ENCODE data around the gene MAP3K15.

The MAP3K15 gene

DNA sequence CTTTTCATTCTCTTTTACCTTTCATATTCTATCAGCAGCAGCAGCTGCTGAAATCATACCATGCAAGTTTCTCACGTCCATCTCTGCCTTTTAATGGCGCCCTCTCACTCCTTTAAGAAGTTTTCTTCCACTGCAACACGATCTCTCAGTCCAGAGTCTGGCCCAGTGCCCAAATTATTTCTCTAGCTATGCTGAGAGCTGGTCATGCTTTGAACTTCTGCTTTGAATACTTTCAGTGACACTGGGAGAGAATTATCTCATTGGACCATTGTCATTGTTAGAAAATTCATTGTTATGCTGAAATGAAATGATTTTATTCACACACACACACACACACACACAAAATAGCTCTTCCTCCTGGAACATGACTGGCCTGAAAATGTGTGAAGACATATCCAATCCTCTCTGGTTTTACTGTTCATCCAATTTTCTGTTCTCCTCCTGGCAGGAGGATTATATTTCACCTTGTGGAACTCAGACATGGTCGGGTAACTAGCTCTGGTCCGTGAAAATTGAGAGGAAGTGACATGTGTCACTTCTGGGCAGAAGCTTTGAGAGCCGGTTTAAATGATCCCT, 172.9 kb downstream of the MAP3K15 start:
- DNase-seq = peak; percentile 57

GRCh38 chrX:19334945-19335626, 180.2 kb downstream of the MAP3K15 start:
- peak; percentile 62 for DNase-seq

- no peak for DNase-seq
Observed at GRCh38 chrX:19332983-19333382, 182.3 kb downstream of the MAP3K15 start.

DNA sequence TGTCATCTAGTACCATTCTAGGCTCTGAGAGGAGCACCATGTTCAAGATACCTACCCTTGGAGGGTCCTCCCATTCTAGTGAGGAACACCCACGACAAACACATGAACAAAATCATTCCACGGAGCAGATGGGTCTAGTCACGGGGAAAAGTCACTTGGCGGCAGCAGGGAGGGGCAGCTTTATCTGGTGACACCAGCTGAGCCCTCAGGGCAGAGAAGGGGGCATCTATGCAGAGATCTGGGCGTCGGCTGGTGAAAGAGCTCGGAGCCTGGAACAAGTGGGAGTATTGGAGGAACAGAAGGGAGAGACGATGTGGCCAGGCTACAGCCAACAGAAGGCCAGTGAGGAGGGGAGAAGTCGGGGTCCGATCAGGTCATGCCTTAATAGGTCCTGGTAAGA, 183.5 kb downstream of the MAP3K15 start:
- no peak for DNase-seq

DNA sequence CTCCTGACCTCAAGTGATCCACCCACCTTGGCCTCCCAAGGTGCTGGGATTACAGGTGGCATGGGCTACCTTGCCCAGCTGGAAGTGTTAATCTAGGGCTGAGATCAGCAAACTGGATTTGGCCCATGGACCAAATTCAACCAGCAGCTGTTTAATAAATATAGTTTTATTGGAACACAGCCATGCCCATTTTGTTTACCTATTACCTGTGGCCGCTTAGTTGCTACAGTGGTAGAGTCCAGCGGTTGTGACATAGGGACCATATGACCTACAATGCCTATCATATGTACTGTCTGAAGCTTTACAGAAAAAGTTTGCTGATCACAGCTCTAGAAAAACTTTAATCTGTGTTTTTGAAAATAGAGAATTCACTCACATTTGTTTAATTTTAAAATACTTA, 188.7 kb downstream of the MAP3K15 start:
- DNase-seq = no peak
